HPDE6-E6E7 (cell line): ENCODE measurements around the gene IGFALS.

ENCODE experiments used
- DNase-seq: peaks from one replicate; pipeline ENCODE4 v3.0.0; 2011; ENCODE audit warnings: missing footprints; ENCODE audit errors: extremely low spot score

The IGFALS gene

GRCh38 chr16:1744338-1744840 lies 49.1 kb downstream of the IGFALS start:
- DNase-seq, result no peak

DNA sequence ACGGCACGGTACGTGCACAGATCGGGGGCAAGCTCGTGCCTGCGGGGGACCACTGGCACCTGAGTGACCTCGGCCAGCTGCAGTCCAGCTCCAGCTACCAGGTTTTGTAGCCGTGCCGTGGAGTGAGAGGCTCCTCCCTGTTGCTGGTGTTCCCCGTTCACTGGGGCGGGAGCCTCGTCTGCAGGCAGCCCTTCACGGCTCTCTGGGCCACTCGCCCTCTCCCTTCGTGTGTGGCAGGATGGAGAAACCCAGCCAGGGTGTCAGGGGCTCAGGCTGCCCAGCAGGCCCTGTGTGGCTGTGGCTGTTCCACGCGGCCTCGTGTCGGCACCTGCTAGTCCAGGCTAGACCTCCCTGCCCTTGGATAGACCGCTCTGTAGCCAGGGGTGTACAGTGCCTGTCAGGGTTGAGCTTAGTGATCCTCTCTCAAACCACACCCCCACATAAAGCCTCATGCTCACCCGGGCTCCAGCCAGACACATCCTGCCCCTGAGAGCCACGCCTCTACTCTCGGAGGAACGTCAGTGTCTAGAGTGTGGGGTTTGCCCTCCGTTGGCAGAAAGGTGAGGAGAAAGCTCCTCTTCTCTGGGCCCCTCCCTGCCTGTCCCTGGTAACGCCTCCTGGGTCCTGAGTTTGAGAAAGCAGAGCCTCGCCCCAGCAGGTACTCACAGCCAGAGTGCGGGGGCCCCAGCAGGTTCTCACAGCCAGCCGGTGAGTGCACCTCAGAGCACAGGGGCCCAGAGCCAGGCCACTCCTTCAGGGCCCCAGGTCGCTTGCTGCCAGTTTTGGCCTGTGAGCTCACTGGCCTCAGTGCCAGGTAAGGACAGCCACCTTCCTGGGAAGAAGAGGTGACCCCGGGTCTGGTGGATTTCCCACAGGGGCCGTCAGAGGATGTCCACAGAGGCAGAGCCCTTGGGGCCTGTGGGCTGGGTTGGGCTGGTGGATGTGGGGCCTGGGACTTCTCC lies 49.8 kb downstream of the IGFALS start:
- DNase-seq, result no peak

GRCh38 chr16:1741553-1742165 lies 51.8 kb downstream of the IGFALS start:
- no peak for DNase-seq

DNA sequence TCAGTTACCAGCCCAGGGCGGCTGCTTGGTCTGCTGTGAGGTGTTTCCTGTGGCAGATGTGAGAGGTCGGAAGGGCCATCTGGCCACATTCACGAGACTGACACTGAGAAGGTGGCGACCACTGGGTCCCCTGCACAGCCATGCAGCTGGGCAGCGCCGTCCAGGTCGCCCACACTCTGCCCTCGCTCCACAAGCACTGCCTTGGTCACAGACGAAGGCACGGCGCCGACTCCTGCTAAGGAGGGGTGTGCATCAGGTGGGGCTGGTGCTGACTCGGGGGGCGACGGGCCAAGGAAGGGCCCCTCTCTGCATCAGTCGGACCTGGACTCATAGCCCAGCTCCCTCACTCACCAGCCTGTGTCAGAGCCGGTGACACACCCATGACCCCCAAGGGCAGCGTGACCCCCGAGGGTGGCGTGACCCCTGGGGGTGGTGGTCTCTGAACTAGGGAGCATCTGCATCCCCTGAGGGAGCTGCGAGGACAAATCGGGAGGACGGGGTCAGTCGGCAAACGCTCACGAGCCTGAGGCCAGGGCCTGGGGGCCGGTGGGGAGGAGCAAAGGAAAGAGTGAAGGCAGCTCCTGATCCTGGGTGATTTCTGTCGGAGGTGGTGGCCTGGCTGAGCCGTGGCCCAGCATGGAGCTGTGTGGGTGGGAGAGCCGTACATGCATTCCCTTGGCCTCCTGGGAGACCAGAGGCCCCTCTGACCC lies 52.6 kb downstream of the IGFALS start:
- no peak for DNase-seq
